GM21360 (cell line): ENCODE measurements around the gene HOXC5.

Experiments
- ATAC-seq: cut with Tn5 transposase; IDR thresholded peaks from one replicate; pipeline ENCODE4 v1.9.1; 2021; ENCODE audit warnings: mild to moderate bottlenecking, moderate library complexity; ENCODE audit not compliant: unreplicated experiment

HOXC5 gene

DNA sequence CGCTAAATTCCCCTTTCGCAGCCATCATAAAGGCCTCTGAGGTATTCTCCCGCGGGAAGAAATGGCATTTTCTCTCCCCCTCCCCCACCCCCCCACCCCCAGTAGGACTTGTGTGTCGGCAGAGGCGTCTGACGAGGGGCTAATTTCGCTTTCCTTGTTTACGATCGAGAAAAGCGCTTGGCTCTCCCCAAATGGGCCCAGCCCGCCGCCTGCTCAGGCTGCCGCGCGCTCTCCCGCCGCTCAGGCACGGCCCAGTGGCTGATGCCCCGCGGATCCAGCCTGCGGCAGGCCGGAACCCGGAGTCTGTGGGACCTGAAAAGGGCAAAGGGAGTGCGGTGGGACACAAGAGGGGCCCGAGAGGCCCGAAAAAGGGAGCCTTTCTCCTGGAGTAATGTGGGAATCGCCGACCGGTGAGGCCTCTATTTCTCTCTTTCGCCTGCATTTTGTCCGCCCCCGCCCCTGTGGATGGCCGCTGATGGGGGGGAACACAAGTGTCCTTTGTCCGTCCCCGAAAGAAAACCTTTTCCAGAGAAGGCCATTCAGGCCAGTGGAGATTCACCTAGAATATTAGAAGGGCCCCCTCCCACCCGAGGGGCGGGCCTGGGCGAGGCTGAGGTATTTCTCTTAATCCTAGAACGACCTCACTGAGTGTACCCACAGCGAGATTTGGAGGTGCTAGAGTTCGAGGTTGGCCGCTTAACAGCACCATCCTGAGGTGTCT lies 13.6 kb upstream of the HOXC5 start:
- no peak for ATAC-seq

DNA sequence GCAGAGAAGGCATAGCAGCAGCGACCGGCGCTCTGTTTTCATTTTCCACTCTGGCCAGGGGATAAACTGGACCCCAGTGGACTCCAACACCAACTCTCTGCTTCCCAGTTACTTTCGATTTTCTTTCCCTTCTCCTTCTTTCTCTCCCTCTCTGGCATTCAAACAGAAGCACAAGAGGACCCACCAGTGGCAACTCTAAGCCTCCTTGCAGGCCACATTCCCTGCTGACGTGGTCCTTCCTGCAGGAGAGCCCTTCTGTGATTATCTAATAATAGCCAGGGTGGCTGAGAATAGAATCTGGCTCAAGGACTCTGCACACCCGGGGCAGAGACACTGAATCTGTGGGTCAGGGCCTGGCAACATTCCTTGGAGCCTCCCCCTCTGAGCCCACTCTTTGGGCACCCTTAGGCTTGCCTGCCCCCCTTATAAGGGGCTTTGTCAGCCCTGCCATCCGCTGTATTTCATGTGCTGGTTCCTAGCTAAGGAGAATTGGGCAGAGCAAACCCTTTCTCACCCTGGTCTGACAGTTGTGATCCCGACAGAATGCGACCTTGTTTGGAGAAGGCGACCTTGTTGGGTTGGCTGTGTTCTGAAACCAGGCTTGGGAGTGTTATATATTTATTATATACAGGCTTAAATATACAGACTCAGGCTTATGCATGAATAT lies 12.8 kb upstream of the HOXC5 start:
- no peak for ATAC-seq

DNA sequence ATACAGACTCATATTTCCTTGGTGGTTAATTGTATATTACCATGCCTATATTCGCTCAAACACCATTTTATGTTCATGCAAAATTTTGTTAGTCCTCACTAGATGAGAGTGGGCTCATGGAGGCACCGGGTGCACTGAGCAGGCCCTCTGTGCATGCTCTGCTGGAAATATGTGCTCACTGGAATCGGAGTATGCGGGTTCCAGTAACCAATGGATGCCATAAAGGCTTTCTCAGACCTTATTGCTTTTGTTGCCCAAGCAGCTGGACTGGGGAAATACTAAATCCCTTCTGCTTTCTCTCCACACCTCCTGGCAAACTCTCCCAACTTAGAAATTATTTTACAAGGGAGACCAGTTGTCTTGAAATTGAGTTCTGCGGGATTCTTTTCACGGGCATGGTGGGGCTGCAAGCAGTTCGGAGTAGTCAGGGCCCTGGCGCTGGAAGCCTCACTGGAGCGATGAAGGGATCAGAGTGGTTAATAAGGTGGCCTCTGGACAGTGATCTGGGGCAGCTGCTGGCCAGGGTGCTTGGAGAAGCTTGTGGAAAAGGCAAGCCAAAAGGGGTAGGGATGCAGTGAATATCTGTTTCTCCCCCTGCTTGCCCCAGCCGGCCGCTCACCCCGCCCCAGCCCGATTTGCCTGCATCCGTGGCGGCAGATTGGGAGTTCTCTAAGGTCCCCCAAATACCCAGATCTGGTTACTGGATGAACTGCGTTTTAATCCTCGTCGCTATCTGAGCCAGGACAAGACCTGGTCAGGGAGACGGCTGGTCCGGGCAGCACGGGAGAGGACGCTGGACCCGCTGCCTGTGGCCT lies 12.1 kb upstream of the HOXC5 start:
- ATAC-seq = no peak

DNA sequence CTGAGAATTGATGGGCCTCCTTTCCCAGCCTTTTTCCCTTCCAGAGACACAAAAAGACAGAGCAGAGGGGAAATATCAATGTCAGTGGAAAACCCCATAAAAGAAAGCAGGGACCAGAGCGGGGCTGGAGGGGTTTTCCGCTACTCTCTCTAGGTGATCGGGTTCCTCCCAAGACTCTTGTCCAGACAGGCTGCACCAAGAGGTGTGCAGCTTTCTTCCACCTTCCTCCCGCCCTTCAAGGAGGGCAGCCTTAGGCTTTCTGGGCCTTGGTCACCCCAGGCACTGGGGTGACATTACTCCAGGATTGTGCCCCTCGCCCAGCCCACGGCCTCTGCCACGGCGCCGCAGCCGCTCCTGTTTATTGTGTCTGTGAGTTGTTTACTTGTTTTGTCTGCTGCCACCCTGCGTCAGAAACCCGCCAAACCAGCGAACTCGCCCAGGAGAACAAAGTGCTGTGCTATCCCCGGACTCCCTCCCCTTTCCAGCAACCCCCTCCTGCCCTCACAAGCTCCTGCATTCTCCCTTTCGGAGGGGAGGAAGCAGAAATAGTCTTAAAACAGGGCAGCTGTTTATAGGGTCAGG lies 11.3 kb upstream of the HOXC5 start:
- no peak for ATAC-seq

DNA sequence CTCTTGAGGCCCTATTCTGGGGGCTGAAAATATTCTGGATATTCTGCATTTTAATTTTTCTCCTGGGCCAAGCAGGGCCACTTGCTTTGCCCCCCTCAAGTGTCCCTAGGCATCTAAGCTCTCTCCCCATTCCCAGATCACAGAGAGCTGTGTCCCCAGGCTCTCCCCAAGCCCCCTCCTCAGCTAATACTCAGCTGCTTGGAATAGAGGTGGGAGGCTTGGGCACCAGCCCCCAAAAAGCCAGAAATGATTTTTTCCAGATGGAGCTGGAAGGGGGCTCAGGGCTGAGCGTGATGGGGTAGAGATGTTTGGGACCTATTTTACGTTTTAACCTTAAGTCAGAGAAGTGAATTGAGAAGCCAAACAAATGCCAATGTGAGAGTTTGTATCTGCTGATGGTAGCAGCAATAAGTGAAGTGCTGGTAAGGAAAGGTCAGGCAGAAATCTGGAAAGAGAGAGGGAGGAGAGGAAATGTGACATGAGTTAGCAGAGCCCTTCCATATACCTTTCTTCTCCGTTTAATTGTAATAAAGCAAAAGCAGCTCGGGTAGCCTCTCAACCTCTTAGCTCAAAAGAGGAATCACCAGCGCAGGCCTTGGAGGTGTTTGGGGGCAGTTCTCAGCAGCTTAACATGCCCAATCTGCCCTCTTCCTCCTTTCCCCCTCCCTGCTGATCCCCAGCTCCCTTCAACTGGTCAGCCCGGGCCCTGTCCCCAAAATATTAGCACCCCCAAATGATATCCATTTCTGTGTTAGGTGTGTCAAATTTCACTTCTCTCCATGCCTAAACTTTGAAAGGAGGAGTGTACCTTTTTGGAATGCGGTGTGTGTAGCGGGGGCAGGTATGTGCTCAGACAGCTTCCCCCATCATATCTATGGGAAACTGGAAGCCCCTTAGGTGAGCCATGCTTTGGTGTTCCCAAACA lies 9.6 kb upstream of the HOXC5 start:
- no peak for ATAC-seq

DNA sequence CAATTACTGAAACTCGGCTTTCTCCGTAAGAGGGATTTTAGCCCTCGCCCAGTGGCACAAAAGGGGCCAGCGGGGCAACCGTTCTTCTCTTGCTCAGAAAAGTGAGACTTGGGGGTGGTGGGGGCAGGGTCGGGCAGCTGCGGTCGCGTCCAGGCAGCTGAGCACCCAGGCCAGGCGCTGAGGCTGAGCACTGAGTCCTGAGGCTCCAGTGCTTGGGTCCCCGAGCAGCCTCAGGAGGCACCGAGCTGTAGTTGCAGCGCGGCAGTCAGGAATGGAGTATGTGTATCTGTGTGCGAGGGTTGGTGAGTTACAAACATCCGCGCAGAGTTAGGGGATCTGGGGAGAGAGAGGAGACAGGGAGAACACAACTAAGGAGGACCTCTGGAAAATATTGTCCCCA lies 8.7 kb upstream of the HOXC5 start:
- no peak for ATAC-seq

DNA sequence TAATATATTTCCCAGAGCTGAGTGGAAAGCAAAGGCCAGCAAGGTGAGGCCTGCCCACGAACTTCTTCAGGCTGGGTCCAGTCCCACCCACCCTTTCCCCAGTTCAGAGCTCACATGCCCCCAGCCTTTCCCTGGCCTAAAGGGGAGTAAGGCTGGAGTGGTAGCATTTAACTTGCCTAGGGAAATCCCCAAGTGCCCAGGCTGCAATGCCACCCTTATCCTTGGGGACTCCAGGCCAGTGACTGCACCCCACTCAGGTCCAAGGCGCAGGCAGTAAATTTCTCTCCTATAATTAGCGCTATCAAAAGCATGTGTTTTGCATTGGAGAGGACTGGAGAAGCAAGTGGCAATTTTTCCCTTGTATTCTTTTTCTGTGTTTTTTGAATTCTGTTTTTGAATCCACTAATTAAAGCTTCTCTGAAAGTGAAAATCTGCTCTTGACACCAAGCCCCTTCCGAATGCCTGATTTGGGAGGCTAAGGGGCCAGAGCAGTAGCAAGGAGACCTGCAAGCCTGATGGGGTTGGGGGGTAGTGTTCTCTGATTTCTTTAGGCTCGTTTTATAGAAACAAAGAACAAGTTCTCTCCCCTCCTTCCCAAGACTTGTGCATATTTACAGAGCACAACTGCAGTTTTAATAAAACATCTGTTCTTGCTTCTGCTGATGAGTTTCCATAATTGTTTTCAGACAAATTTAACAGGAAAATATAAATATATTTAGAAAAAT lies 8.1 kb upstream of the HOXC5 start:
- no peak for ATAC-seq

DNA sequence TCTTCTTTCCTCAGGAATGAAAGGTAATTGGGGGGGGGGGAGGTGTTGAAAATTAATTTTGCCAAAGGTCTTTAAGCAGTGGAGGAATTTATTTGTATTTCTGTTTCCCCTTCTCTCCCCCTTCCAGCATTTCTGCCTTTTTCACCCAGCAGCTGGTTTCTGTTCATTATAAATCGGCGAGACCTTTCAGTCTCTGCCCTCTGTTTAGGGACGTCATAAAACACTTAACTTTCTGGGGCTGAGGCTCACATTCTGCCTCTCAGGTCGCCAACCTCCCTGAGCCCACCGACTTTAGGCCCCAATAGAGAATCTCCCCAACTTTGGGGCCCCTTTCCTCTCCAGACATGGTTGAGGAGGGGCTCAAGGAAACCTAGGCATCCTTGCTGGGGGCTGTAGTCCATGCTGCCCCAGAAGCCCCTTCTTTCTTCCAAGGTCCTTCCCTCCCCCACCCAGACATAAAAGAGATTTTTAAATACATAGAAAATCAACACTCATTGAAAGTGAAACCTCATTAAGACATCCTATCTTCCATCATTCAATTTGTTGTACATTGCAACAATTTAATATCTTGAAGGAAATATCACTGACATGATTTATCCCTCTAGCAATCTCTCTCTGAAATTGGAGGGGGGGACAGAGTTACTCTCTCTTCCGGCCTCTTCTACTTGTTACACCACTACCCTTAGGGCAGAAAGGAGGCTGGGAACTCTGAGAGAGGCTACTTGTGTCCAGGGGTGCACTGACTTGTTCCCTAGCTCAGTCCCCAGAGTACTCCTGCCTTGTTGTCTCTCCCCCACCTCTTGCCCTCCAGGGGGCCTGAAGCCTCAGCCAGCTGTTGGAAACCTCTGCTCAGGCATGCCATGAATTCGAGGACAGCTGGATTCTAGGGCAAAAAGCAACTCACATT lies 7.1 kb upstream of the HOXC5 start:
- ATAC-seq = no peak

DNA sequence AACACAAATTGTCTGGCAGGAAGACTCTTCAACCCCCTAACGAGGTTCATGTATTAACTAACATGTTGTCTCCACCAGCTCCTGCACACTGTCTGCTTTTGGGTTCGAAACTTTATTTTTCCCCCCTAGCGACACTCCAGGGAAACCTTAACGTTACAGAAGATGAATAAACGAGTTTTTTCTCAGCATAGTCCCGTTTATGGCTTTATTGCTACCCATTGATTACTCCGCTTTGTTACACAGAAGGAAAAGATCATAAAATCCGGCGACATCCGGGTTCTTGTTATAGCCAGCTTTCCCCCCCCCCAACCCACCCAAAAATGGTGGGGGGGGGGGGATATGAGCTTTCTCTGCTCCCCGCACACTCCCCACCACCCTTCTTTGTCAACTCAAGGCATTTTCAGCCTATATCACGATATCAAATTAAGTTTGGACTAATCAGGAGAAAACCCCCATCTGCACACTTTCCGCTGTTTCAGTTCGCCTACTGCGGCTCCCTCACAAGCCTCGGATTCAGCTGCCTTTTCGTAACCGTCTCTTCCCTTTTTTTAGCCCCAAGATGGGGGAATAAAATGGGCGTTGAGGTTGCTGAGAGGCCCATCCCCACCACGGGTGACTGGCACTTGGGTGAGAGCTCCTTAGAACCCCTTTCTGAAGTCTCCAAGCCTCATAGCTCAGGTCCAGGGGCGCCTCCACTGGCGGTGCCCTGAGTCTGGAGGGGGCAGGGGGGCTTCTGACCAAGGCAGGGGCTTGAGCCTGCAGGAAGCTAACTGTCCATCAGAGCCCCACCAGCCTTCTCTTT lies 6.0 kb upstream of the HOXC5 start:
- ATAC-seq = no peak

DNA sequence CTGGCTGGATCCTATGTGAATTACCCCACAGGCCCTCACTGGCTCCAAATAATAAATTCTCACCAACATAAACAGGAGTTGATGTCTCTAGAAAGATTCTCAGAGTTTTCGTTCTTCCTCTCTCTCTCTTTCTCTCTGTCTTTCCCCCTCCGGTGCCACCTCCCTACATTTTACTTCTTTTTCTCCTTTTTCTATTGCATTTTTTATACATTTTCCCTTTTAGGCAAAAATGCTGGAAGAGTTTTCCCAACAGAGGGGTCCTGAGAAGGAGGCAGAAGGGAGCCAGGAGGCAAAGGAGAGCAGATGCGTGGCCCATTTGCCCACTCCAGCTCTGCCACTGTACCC lies 5.4 kb upstream of the HOXC5 start:
- ATAC-seq = no peak

DNA sequence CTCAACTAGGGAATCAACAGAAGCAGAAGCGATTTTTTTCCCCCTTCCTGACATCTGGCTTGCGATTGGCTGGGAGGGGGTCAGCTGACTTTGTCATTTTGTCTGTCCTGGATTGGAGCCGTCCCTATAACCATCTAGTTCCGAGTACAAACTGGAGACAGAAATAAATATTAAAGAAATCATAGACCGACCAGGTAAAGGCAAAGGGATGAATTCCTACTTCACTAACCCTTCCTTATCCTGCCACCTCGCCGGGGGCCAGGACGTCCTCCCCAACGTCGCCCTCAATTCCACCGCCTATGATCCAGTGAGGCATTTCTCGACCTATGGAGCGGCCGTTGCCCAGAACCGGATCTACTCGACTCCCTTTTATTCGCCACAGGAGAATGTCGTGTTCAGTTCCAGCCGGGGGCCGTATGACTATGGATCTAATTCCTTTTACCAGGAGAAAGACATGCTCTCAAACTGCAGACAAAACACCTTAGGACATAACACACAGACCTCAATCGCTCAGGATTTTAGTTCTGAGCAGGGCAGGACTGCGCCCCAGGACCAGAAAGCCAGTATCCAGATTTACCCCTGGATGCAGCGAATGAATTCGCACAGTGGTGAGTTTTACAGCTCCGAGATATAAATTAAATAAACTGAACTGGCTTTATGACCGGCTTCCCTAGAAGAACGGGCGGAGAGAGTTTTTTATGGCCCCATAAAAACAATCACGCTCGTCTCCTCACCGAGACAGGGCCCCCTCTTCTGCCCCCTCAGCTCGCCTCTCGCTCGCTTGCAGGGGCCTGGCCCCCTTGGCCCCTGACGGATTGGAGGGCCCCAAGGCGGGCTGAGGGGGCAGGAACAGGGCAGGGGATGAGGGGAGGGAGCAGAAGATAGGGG lies 4.3 kb upstream of the HOXC5 start, which contains the start of gene HOXC6:
Gene HOXC6 (plus strand): TSS at position 127 of the 888 bp plus-strand sequence. CDS start 82 bp downstream, at position 209.
- no peak for ATAC-seq

DNA sequence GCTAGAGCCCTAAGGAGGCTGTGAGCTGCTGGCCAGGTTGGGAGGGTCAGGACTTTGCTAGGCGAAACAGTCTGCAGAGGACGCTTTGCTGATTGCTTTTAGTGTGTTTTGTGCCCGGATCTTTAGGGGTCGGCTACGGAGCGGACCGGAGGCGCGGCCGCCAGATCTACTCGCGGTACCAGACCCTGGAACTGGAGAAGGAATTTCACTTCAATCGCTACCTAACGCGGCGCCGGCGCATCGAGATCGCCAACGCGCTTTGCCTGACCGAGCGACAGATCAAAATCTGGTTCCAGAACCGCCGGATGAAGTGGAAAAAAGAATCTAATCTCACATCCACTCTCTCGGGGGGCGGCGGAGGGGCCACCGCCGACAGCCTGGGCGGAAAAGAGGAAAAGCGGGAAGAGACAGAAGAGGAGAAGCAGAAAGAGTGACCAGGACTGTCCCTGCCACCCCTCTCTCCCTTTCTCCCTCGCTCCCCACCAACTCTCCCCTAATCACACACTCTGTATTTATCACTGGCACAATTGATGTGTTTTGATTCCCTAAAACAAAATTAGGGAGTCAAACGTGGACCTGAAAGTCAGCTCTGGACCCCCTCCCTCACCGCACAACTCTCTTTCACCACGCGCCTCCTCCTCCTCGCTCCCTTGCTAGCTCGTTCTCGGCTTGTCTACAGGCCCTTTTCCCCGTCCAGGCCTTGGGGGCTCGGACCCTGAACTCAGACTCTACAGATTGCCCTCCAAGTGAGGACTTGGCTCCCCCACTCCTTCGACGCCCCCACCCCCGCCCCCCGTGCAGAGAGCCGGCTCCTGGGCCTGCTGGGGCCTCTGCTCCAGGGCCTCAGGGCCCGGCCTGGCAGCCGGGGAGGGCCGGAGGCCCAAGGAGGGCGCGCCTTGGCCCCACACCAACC lies 3.1 kb upstream of the HOXC5 start:
- no peak for ATAC-seq

DNA sequence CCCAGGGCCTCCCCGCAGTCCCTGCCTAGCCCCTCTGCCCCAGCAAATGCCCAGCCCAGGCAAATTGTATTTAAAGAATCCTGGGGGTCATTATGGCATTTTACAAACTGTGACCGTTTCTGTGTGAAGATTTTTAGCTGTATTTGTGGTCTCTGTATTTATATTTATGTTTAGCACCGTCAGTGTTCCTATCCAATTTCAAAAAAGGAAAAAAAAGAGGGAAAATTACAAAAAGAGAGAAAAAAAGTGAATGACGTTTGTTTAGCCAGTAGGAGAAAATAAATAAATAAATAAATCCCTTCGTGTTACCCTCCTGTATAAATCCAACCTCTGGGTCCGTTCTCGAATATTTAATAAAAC lies 2.4 kb upstream of the HOXC5 start:
- ATAC-seq = no peak

DNA sequence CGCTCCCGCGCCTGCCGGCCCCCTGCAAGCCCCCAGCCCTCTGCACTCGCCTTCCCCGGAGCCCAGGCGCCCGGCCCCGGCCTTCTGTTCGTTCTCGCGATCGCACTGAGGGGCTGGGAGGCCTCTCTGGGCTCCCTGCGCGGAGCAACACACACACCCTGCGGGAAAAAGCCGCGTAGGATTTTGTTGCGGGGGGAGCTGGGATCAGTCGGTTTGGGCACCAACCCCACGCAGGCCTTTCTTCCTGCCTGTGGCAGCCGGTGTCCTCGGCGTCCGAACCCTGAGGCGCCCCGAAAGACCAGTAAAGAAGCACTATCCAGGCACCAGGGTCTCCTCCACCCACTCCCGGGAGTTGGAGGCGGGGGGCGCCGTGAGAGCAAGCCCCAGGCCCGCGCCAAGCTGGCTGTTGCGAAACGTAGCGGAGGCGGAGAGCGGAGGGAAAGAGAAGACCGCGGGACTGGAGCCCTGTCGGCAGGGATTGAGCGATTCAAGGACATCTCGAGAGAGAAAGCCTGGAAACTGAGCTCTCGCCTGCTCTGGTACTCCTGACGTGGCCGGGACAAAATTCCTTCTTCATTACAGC lies 1.9 kb upstream of the HOXC5 start:
- ATAC-seq = no peak

DNA sequence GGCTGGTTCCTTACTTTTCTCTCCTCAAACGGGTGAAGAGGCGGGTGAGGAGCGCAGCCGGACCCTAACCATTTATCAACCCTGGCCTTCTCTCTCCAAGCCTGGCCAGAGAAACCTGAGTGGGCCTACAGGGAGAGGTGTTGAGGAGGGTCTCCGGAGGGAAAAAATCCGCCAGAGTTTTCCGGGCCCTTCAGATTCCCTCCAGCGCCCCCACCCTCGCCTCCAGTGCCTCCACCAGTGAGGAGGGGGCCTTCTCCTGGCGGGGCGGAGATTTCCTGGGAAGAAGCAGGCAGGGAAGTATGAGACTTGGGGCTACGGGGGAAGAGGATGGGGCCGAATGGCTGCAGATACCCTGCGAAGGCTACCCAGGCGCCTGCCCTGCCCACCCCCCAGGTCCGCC lies 1.4 kb upstream of the HOXC5 start:
- ATAC-seq = no peak
